Measurements from ENCODE around the gene RNF128. TPM values are rescaled to one million over a fixed set of nuclear protein-coding genes. Genes with fewer than 3 reads are reported as not detected.

The RNF128 gene
- total RNA-seq, 1 experiment from 2014 or later: 0.17 TPM

GRCh38 chrX:106711375-106711774, 15.1 kb upstream of the RNF128 start:
- POLR2A ChIA-PET (ENCODE audit: unreplicated experiment): no interaction called here
- no peak for TF ChIP-seq EZH2 (IDR thresholded peaks at IDR 0.05; ENCODE audit: low read depth)
- no peak for TF ChIP-seq CTCF (conservative IDR thresholded peaks at IDR 0.05)
- Histone ChIP-seq H4K20me1 (ENCODE audit: insufficient read depth) (no peaks in the 10 kb centered on the region), H3K4me2 (no peak overlapping the region), H3K79me2 (ENCODE audit: low read depth) (no peaks in the 10 kb centered on the region), H3K9me2 (ENCODE audit: insufficient read depth) (no peaks in the 10 kb centered on the region), H3F3A (ENCODE audit: insufficient read depth, low read depth) (no peaks in the 10 kb centered on the region), H3K27me3 (ENCODE audit: insufficient read depth, low read depth) (no peaks in the 10 kb centered on the region), H3K36me3 (ENCODE audit: low read depth) (no peaks in the 10 kb centered on the region), H3K4me1 (replicated peaks; ENCODE audit: insufficient read depth) (peaks cover 9% of the 10 kb centered on the region), H3K27ac (no peak overlapping the region), H2AFZ (no peak overlapping the region), H3K4me3 (no peak overlapping the region), H3K9me3 (ENCODE audit: insufficient read depth, low read depth) (no peaks in the 10 kb centered on the region)
- no peak for DNase-seq
- CTCF ChIA-PET: no interaction called here
- no TSS peak for BruUV-seq (replicated peaks)
- intact Hi-C loops (cut with micrococcal nuclease; ENCODE audit: unreplicated experiment): no loop called here

- H3K9me3 ChIP-seq (ENCODE audit: insufficient read depth, low read depth): no peaks in the 10 kb centered on the region
- intact Hi-C loops (cut with micrococcal nuclease; ENCODE audit: unreplicated experiment): no loop called here
- no peak overlapping the region for H3K4me2 ChIP-seq
- H3K4me3 ChIP-seq: no peak overlapping the region
- TF ChIP-seq EZH2 (IDR thresholded peaks at IDR 0.05; ENCODE audit: low read depth) (no peak), CTCF (conservative IDR thresholded peaks at IDR 0.05) (no peak)
- DNase-seq: no peak
- no peaks in the 10 kb centered on the region for H3K4me1 ChIP-seq (replicated peaks; ENCODE audit: insufficient read depth)
- no peaks in the 10 kb centered on the region for H3K79me2 ChIP-seq (ENCODE audit: low read depth)
- no peaks in the 10 kb centered on the region for H3F3A ChIP-seq (ENCODE audit: insufficient read depth, low read depth)
- H3K9me2 ChIP-seq (ENCODE audit: insufficient read depth): no peaks in the 10 kb centered on the region
- H4K20me1 ChIP-seq (ENCODE audit: insufficient read depth): no peaks in the 10 kb centered on the region
- no peak overlapping the region for H2AFZ ChIP-seq
- ChIA-PET CTCF (no interaction called here), POLR2A (ENCODE audit: unreplicated experiment) (no interaction called here)
- no peak overlapping the region for H3K27ac ChIP-seq
- H3K27me3 ChIP-seq (ENCODE audit: insufficient read depth, low read depth): no peaks in the 10 kb centered on the region
- no peaks in the 10 kb centered on the region for H3K36me3 ChIP-seq (ENCODE audit: low read depth)
- no TSS peak for BruUV-seq (replicated peaks)
These were observed 10.5 kb upstream of the RNF128 start for GRCh38 chrX:106716004-106716403.

GRCh38 chrX:106716463-106716862, 10.0 kb upstream of the RNF128 start:
- DNase-seq: no peak
- intact Hi-C loops (cut with micrococcal nuclease; ENCODE audit: unreplicated experiment): no loop called here

More at GRCh38 chrX:106716463-106716862, 10.0 kb upstream of the RNF128 start:
- Histone ChIP-seq H2AFZ (no peak overlapping the region), H3K9me2 (ENCODE audit: insufficient read depth) (no peaks in the 10 kb centered on the region), H3F3A (ENCODE audit: insufficient read depth, low read depth) (no peaks in the 10 kb centered on the region), H3K27me3 (ENCODE audit: insufficient read depth, low read depth) (no peaks in the 10 kb centered on the region), H3K4me2 (no peak overlapping the region), H3K4me3 (no peak overlapping the region), H3K4me1 (replicated peaks; ENCODE audit: insufficient read depth) (no peaks in the 10 kb centered on the region), H3K27ac (no peak overlapping the region), H3K79me2 (ENCODE audit: low read depth) (no peaks in the 10 kb centered on the region), H4K20me1 (ENCODE audit: insufficient read depth) (no peaks in the 10 kb centered on the region), H3K9me3 (ENCODE audit: insufficient read depth, low read depth) (no peaks in the 10 kb centered on the region), H3K36me3 (ENCODE audit: low read depth) (no peaks in the 10 kb centered on the region)
- TF ChIP-seq CTCF (conservative IDR thresholded peaks at IDR 0.05): no peak
- no peak for TF ChIP-seq EZH2 (IDR thresholded peaks at IDR 0.05; ENCODE audit: low read depth)
- ChIA-PET CTCF (no interaction called here), POLR2A (ENCODE audit: unreplicated experiment) (no interaction called here)
- BruUV-seq (replicated peaks): no TSS peak

All from PC-9 (cell line).